Hematopoietic multipotent progenitor cell treated with erythropoietin and hydrocortisone succinate and interleukin-3 and kit ligand, for 4 days (in vitro differentiated cells): ENCODE results near the gene VWDE.

Experiments
- DNase-seq: peaks from one replicate; pipeline ENCODE4 v3.0.0-alpha.2; 2015

Gene VWDE

GRCh38 chr7:12325646-12326045 is 78.0 kb downstream of the VWDE start:
- DNase-seq = no peak

- DNase-seq = no peak
Observed at GRCh38 chr7:12323415-12323814, 80.2 kb downstream of the VWDE start.

DNA sequence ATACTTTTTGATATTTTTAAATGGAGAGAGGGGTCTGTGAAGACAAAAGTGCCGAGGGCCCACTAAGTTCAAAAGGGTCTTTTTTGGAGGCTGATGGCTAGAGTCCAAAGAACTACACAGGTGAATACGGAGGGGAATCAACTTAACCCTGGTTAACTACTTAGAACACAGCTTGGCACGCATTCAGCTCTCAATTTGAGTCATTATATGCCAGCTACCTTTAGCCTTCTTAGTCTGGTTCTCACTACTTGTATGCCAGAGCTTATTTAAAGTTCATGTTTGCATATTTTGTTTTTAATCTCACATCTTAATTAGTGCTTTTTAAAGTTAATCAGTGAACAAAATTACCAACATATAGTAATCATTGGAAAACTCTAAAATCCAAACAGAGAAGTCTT is 80.8 kb downstream of the VWDE start:
- DNase-seq = no peak

DNA sequence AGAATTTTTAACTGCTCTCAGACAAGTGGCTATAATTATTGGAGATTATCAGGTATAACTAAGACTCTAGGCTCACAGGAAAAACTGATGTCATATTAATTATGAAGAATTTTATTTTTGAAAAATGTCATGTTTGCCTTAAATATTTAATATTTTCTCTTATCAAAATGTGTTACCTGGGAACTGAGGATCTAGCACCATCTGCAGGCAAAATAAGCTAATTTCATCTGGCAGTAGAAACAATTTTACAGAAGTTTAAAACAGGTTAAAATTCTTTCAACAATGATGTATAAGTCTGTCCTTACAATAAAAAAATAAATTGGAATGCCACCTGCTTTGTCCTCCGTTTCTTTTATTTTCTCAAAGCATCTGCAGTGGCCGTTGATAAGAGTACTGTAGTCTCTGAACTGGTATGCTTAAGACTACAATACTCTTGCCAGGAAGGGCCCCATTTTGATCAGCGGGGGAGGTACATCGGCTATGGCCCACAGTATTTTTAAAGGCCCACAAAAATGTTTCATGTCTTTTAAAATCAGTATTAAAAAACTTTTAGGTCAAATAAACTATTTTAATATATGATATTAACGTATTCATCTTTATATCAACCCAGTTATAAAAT is 81.3 kb downstream of the VWDE start:
- DNase-seq = peak; percentile 60

- no peak for DNase-seq
Observed at GRCh38 chr7:12320987-12321647, 82.5 kb downstream of the VWDE start.

DNA sequence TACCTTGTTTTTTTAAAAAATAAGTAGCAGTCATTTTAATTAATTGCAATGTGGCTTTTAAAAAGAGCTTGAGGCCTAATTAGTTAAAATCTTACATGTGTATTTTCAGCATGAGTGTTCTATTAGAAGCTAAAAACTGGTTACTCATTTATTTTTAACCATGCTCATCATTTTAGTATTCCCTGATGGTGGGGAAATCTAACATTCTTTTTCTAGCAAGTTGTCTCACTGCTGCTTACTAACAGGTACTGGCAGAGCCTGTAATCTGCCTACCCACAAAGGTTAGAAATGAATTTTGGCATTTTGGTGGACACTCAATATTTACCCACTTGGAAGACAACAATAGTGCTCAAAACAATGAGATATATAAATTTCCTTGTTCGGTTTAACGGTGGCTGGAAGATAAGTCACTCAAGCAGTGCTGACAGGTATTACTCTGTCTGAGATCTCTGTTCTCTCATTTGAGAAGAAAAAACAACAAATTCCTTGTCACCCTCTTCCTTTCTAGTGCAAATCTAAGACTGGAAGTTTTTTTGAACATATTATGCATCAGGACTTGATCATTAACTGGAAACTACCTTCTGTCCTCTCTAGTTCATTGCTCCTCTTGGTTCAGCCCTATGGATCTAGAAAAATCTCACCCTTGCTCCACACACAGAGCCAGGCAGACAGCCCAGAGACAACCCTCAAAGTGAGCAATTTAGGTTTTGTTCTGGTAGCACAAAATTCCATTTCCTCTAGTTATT is 83.3 kb downstream of the VWDE start:
- DNase-seq = no peak

GRCh38 chr7:12317675-12318074 is 86.0 kb downstream of the VWDE start:
- DNase-seq = no peak

- peak; percentile 67 for DNase-seq
Observed at GRCh38 chr7:12316925-12317324, 86.7 kb downstream of the VWDE start.

DNA sequence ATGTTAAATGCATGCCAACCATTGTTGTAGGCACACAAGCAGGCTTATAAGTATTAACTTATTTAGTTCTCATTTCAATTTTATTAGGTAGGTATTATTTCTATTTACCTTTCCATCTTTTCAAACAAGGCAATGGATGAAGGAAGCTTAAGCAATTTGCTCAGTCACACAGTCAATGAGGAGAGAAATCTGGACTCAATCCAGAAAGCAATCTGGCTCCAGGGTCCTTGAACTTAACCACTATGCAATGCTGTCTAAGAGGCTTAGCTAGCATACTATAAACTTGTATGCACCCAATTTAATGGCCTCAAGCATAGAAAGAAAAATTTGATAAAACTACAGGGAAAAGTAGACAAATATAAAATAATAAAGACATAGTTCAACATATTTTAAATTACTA is 88.6 kb downstream of the VWDE start:
- no peak for DNase-seq

- DNase-seq = no peak
Observed at GRCh38 chr7:12314199-12314598, 89.5 kb downstream of the VWDE start.

DNA sequence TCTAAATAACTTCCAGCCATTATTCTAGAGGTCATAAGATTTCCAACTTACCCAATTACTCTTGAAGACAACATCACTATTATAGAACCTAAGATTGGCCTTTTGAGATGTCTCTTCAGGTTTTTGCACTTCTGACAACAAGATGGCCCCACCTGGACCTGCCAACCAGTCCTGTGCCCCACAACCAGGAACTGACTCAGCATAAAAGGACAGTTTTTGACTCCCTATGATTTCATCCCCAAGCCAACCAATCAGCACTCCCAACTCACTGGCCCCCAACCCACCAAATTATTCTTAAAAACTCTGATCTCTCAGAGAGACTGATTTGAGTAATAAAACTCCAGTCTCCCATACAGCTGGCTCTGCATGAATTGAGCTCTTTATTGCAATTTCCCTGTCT is 98.2 kb downstream of the VWDE start:
- DNase-seq = no peak

DNA sequence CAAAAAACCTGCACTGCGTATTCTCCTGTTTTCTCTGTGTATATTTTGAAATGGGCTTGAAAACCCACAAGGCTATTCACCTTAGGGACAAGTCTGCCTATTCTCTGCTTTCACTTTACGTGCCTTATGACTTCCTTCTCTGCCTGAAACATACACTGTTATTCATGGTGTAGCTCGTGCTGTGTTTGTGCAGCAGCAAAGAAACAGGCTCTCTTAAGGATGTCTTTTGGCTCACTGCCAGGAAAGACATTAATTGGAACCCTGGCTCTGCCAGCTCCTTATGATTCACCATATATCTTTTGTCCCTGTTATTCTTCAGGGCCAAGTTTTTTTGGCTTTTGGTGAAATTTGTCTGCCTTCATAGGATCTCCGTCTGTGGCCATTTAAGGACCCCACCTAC is 100.2 kb downstream of the VWDE start:
- DNase-seq = no peak

GRCh38 chr7:12303062-12303461 is 100.6 kb downstream of the VWDE start:
- DNase-seq = no peak

- DNase-seq = no peak
Observed at GRCh38 chr7:12300415-12300814, 103.2 kb downstream of the VWDE start.

DNA sequence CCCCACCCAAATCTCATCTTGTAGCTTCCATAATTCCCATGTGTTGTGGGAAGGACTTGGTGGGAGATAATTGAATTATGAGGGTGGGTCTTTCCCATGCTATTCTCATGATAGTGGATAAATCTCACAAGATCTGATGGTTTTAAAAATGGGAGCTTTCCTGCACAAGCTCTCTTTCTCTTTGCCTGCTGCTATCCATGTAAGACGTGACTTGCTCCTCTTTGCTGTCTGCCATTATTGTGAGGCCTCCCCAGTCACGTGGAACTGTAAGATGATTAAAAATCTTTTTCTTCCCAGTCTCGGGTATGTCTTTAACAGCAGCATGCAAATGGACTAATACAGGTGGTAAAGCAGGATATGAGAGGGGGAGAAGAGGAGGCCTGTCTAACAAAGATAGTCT is 104.3 kb downstream of the VWDE start:
- no peak for DNase-seq

GRCh38 chr7:12297283-12298108 is 106.2 kb downstream of the VWDE start:
- DNase-seq = no peak

DNA sequence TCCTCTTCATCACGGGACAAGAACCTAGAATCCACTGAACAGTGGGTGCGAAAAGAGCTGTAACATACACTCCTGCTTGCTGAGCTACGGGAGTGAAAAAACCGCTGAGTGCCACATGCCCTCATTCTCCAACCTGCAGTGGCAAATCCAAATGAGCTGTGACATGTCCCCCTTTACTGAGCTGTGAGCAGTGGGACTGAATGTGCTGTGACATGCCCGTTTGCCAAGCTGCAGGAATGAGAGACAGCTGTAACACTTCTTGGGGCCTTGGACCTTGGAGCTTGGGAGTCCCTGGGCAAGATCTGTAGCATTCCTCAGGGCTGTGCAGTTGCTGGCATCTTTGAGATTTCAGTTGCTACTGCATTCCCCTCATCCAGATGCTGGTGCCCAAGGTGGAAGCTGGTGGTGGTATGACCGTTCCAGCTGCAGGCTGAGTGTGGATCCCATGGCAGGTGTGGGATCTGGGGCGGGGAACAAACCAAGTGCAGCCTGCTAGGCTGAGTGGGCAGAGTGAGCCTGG is 107.6 kb downstream of the VWDE start:
- no peak for DNase-seq

DNA sequence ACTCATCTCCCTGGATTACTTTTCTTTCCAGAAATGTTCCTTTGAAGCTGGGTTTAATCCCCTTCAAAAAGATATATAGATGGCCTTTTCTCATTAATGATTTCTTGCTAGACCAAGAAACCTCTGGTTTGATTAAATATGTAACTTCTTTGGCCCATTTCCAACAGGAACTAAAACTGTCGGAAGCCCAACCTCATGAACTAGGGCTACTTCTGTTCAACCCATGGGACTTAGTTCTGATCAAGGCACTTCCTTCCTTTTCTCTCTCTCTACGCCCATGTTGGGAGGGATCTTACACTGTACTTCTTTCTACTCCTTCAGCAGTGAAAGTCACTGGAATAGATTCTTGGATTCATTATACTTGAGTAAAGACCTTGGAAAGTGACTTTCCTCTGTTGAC is 109.0 kb downstream of the VWDE start:
- DNase-seq = peak; percentile 59

DNA sequence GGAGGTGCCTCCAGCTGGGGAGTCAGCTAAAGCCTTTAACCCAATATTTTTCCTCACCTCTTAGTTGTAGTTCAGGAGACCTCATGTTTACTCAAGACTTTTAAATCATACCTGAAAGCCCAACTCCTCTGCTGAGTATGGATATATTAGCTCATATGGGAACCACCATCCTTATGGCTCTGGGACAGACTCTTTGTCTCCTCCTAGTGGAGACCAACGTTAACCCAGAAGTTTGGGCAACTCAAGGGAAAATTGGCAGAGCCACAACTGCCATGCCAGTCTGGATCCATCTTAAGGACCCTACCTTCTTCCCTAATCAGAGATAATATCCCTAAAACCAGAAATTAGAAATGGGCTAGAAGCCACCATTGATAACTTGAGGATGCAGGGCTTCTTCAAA is 111.8 kb downstream of the VWDE start:
- DNase-seq = peak; percentile 27

DNA sequence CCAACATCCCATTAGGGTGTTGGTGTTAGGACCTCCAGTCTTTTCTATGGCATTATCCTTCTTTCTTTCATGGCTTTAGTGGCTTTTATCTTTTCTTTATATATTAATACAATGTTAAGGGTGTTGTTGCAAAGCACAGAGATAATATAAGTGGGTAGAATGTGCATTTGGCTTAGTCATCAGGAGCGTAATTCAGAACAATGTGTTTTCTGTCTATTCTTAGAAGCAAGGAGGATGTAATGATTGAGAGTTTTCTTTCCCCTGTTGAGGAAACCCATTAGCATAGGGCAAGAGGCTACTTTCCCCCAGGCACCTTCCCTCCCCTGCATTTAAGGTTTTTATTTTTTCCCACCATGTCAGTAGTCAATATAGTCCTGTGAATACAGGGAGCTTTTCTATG is 112.9 kb downstream of the VWDE start:
- no peak for DNase-seq

DNA sequence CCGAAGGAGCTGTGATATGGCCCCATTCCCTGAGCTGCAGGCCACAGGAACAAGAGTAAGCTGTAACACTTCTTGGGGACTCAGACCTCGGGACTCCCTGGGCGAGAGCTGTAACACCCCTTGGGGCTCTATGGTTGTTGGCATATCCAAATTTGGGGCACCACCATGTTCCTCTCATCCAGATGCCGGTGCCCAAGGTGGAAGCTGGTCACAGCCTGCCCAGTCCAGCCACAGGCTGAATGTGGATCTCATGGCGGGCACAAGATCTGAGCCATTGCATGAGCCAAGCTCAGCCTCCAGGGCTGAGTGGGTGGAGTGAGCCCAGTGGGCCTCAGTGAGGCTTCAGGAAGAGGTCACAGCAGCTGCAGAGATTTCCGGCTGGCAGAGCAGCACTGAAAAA is 113.7 kb downstream of the VWDE start:
- no peak for DNase-seq

- DNase-seq = no peak
Observed at GRCh38 chr7:12287901-12288300, 115.8 kb downstream of the VWDE start.

DNA sequence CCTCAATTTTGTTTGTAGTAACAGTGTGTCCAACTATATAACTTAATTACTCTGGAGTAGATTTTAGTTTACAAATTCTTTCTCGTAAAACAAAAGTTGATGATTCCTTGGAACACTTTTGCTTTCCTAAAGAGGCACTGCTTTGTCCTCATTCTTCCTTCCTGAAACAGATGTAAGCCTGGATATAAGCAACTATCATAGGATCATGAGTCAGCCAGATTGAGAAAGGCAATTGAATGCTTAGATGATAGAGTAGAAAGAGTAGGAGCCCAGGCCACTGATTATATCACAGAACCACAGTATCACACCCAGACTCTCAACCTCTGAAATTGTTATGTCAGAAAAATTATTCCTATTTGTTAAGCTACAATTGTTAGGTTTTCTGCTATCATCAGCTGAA is 122.6 kb downstream of the VWDE start:
- peak; percentile 4 for DNase-seq
